ENCODE results near the gene DSCAML1.

DSCAML1 gene

GRCh38 chr11:117835576-117835975 lies 38.6 kb upstream of the DSCAML1 start:
- no peak for DNase-seq (ENCODE audit: low read depth)
- TF ChIP-seq, protein P1, sequence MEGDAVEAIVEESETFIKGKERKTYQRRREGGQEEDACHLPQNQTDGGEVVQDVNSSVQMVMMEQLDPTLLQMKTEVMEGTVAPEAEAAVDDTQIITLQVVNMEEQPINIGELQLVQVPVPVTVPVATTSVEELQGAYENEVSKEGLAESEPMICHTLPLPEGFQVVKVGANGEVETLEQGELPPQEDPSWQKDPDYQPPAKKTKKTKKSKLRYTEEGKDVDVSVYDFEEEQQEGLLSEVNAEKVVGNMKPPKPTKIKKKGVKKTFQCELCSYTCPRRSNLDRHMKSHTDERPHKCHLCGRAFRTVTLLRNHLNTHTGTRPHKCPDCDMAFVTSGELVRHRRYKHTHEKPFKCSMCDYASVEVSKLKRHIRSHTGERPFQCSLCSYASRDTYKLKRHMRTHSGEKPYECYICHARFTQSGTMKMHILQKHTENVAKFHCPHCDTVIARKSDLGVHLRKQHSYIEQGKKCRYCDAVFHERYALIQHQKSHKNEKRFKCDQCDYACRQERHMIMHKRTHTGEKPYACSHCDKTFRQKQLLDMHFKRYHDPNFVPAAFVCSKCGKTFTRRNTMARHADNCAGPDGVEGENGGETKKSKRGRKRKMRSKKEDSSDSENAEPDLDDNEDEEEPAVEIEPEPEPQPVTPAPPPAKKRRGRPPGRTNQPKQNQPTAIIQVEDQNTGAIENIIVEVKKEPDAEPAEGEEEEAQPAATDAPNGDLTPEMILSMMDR (IDR thresholded peaks at IDR 0.05; ENCODE audit: control insufficient read depth, insufficient read depth, low read depth, low read length, missing control alignments), result no peak
- H3K4me3 ChIP-seq (ENCODE audit: control insufficient read depth, low read depth, low read length), result no peak overlapping the region

- no peak for DNase-seq (ENCODE audit: low read depth)
- TF ChIP-seq, protein P1 (IDR thresholded peaks at IDR 0.05; ENCODE audit: control insufficient read depth, insufficient read depth, low read depth, low read length, missing control alignments), result no peak
- H3K4me3 ChIP-seq (ENCODE audit: control insufficient read depth, low read depth, low read length), result no peak overlapping the region
These were observed 37.9 kb upstream of the DSCAML1 start for GRCh38 chr11:117834838-117835443.

GRCh38 chr11:117834068-117834810 lies 37.2 kb upstream of the DSCAML1 start:
- no peak overlapping the region for H3K4me3 ChIP-seq (ENCODE audit: control insufficient read depth, low read depth, low read length)
- DNase-seq (ENCODE audit: low read depth), result no peak
- TF ChIP-seq, protein P1 (IDR thresholded peaks at IDR 0.05; ENCODE audit: control insufficient read depth, insufficient read depth, low read depth, low read length, missing control alignments), result no peak

- TF ChIP-seq, protein P1 (IDR thresholded peaks at IDR 0.05; ENCODE audit: control insufficient read depth, insufficient read depth, low read depth, low read length, missing control alignments), result no peak
- no peak for DNase-seq (ENCODE audit: low read depth)
These were observed 36.4 kb upstream of the DSCAML1 start for GRCh38 chr11:117833401-117833891.

DNA sequence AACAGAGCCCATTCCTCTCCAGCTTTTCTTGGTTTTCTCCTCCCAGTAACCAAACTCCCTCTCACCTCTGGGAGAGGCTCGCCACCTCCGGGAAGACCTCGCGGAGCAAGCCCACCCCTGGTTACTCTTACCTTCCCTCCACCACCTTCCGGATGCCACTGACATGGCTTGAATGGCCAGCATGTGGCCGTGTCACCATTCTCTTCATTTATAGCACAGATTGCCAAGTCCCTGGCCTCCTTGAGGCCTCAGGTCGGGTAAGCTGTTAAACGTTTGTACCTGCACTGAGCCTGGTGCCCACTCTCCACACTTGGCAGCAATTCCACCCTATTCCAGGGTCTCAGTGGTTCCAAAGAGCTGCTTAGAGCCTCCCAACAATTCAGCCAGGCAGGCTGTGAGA lies 35.5 kb upstream of the DSCAML1 start:
- TF ChIP-seq, protein P1 (IDR thresholded peaks at IDR 0.05; ENCODE audit: control insufficient read depth, insufficient read depth, low read depth, low read length, missing control alignments), result no peak

More at GRCh38 chr11:117833401-117833891, 36.4 kb upstream of the DSCAML1 start:
- H3K4me3 ChIP-seq (ENCODE audit: control insufficient read depth, low read depth, low read length), result no peak overlapping the region

GRCh38 chr11:117831661-117832415 lies 34.8 kb upstream of the DSCAML1 start:
- no peak overlapping the region for H3K4me3 ChIP-seq (ENCODE audit: control insufficient read depth, low read depth, low read length)
- no peak for DNase-seq (ENCODE audit: low read depth)
- TF ChIP-seq, protein P1 (IDR thresholded peaks at IDR 0.05; ENCODE audit: control insufficient read depth, insufficient read depth, low read depth, low read length, missing control alignments), result no peak

More for the DNA sequence above, 35.5 kb upstream of the DSCAML1 start:
- no peak overlapping the region for H3K4me3 ChIP-seq (ENCODE audit: control insufficient read depth, low read depth, low read length)
- DNase-seq (ENCODE audit: low read depth), result no peak

Measured in AG09309 (cell line).